ENCODE measurements around the gene DDR2. TPM values are rescaled to one million over a fixed set of nuclear protein-coding genes. Genes with fewer than 3 reads are reported as not detected.

Gene DDR2
- total RNA-seq, 1 experiment from 2014 or later: 0.77 TPM

DNA sequence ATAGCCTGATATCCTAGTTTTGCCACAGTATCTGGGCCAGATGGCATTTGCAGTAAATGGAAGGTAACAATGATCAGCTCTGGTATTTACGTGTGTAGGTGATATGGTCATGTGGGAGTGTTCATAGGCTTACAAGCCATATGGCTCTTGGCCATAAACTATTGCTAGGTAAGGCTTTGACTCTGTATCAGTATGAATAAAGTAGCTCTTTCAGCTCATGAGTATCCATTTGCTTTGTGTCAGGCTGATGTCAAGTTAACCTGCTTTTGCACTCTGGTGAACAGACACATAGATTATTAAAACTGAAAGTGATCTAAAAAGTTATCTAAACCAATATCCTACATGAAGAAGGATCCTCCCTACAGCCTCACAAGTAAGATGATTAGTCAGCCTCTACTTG lies 69.0 kb downstream of the DDR2 start:
- H3K4me2 ChIP-seq (ENCODE audit: low read length): no peak overlapping the region
- H3K4me1 ChIP-seq (ENCODE audit: insufficient read depth, low read length): peaks cover 19% of the 10 kb centered on the region
- no peaks in the 10 kb centered on the region for H3K9me2 ChIP-seq (replicated peaks; ENCODE audit: low read length)
- no peak for DNase-seq
- CTCF ChIA-PET: interaction anchor here (0.6 kb wide), 1 partner anchor 662 kb away, joined by 4 read pairs; no protein-coding TSS in a partner anchor
- no peak overlapping the region for H2AFZ ChIP-seq (ENCODE audit: low read length)
- H3K9me3 ChIP-seq (ENCODE audit: low read length): no peaks in the 10 kb centered on the region
- POLR2A ChIA-PET (ENCODE audit: unreplicated experiment): no interaction called here
- no TSS peak for BruUV-seq (replicated peaks)
- H4K20me1 ChIP-seq (ENCODE audit: low read length): no peaks in the 10 kb centered on the region
- H3F3A ChIP-seq (ENCODE audit: low read length, unreplicated experiment): no peaks in the 10 kb centered on the region
- TF ChIP-seq, protein P1, sequence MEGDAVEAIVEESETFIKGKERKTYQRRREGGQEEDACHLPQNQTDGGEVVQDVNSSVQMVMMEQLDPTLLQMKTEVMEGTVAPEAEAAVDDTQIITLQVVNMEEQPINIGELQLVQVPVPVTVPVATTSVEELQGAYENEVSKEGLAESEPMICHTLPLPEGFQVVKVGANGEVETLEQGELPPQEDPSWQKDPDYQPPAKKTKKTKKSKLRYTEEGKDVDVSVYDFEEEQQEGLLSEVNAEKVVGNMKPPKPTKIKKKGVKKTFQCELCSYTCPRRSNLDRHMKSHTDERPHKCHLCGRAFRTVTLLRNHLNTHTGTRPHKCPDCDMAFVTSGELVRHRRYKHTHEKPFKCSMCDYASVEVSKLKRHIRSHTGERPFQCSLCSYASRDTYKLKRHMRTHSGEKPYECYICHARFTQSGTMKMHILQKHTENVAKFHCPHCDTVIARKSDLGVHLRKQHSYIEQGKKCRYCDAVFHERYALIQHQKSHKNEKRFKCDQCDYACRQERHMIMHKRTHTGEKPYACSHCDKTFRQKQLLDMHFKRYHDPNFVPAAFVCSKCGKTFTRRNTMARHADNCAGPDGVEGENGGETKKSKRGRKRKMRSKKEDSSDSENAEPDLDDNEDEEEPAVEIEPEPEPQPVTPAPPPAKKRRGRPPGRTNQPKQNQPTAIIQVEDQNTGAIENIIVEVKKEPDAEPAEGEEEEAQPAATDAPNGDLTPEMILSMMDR (conservative IDR thresholded peaks at IDR 0.05; ENCODE audit: low read depth, low read length): no peak
- TF ChIP-seq EZH2 (IDR thresholded peaks at IDR 0.05; ENCODE audit: low read length, unreplicated experiment) (no peak), EZH2phosphoT487 (IDR thresholded peaks at IDR 0.05; ENCODE audit: borderline replicate concordance, low read length) (no peak)
- no peak overlapping the region for H3K27ac ChIP-seq (ENCODE audit: low read length)
- no peaks in the 10 kb centered on the region for H3K79me2 ChIP-seq (ENCODE audit: low read length)
- intact Hi-C loops (cut with micrococcal nuclease): no loop called here
- no peak for ATAC-seq
- H3K27me3 ChIP-seq (ENCODE audit: low read length): no peaks in the 10 kb centered on the region
- H3K36me3 ChIP-seq (ENCODE audit: low read depth, low read length): no peaks in the 10 kb centered on the region
- H3K4me3 ChIP-seq (ENCODE audit: low read length): no peak overlapping the region
- H3K9ac ChIP-seq (ENCODE audit: low read length): no peak overlapping the region

DNA sequence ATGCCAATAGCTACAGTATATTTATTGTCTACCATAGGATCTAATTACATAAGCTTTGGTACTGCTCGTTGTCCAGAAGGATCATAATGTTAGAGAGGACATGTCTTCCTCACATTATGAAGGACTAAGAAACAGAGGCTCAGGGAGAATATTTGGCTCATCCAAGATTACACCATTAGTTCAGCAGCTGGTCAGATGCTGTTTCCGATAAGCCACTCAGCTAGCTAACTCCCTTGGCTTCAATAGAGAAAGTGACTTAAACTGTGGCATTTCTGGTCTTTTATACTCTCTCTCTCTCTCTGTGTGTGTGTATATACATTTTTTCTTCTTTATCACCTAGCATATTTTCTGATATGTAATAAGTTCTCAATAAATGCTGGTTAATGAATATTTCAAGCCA lies 70.4 kb downstream of the DDR2 start:
- ATAC-seq (no peak), DNase-seq (no peak)
- H3K4me1 ChIP-seq (ENCODE audit: insufficient read depth, low read length): peaks cover 6% of the 10 kb centered on the region
- TF ChIP-seq, protein P1 (conservative IDR thresholded peaks at IDR 0.05; ENCODE audit: low read depth, low read length): no peak
- TF ChIP-seq EZH2phosphoT487 (IDR thresholded peaks at IDR 0.05; ENCODE audit: borderline replicate concordance, low read length) (no peak), EZH2 (IDR thresholded peaks at IDR 0.05; ENCODE audit: low read length, unreplicated experiment) (no peak)
- H3K27me3 ChIP-seq (ENCODE audit: low read length): no peaks in the 10 kb centered on the region
- H3K79me2 ChIP-seq (ENCODE audit: low read length): no peaks in the 10 kb centered on the region
- POLR2A ChIA-PET (ENCODE audit: unreplicated experiment): no interaction called here
- H3K4me3 ChIP-seq (ENCODE audit: low read length): no peak overlapping the region
- no peak overlapping the region for H3K27ac ChIP-seq (ENCODE audit: low read length)
- H3K36me3 ChIP-seq (ENCODE audit: low read depth, low read length): no peaks in the 10 kb centered on the region
- CTCF ChIA-PET: no interaction called here
- H2AFZ ChIP-seq (ENCODE audit: low read length): no peak overlapping the region
- no peak overlapping the region for H3K4me2 ChIP-seq (ENCODE audit: low read length)
- no peaks in the 10 kb centered on the region for H3K9me2 ChIP-seq (replicated peaks; ENCODE audit: low read length)
- no peaks in the 10 kb centered on the region for H3K9me3 ChIP-seq (ENCODE audit: low read length)
- no TSS peak for BruUV-seq (replicated peaks)
- intact Hi-C loops (cut with micrococcal nuclease): no loop called here
- H3F3A ChIP-seq (ENCODE audit: low read length, unreplicated experiment): no peaks in the 10 kb centered on the region
- H4K20me1 ChIP-seq (ENCODE audit: low read length): no peaks in the 10 kb centered on the region
- H3K9ac ChIP-seq (ENCODE audit: low read length): no peak overlapping the region

DNA sequence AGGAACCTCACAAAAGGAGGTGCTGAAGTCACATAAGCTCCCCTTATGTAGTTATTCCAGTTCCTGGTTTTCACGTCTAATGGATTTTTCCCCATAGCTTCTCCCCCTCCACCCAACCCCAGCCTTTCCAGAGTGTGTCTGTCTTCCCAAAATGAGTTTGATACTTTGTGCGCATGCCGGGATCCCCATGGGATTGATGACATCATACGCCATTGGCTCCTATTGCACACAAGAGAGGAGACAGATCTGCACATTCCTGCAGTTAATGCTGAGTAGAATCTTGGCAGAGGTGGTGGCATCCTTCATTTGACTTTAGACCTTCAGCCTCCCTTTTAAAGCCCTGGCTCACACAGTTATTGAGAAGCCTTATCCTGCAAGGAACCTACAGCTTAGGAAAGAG lies 71.4 kb downstream of the DDR2 start:
- no peaks in the 10 kb centered on the region for H4K20me1 ChIP-seq (ENCODE audit: low read length)
- H3K27me3 ChIP-seq (ENCODE audit: low read length): no peaks in the 10 kb centered on the region
- H3K4me1 ChIP-seq (ENCODE audit: insufficient read depth, low read length): peaks cover 1% of the 10 kb centered on the region
- H3K79me2 ChIP-seq (ENCODE audit: low read length): no peaks in the 10 kb centered on the region
- no peak overlapping the region for H3K9ac ChIP-seq (ENCODE audit: low read length)
- CTCF ChIA-PET: no interaction called here
- no peaks in the 10 kb centered on the region for H3K9me3 ChIP-seq (ENCODE audit: low read length)
- no peaks in the 10 kb centered on the region for H3K36me3 ChIP-seq (ENCODE audit: low read depth, low read length)
- no peaks in the 10 kb centered on the region for H3K9me2 ChIP-seq (replicated peaks; ENCODE audit: low read length)
- no peak overlapping the region for H3K4me3 ChIP-seq (ENCODE audit: low read length)
- no peaks in the 10 kb centered on the region for H3F3A ChIP-seq (ENCODE audit: low read length, unreplicated experiment)
- POLR2A ChIA-PET (ENCODE audit: unreplicated experiment): no interaction called here
- no peak overlapping the region for H3K27ac ChIP-seq (ENCODE audit: low read length)
- ATAC-seq: no peak
- TF ChIP-seq, protein P1 (conservative IDR thresholded peaks at IDR 0.05; ENCODE audit: low read depth, low read length): no peak
- TF ChIP-seq EZH2phosphoT487 (IDR thresholded peaks at IDR 0.05; ENCODE audit: borderline replicate concordance, low read length) (no peak), EZH2 (IDR thresholded peaks at IDR 0.05; ENCODE audit: low read length, unreplicated experiment) (no peak)
- no TSS peak for BruUV-seq (replicated peaks)
- no peak overlapping the region for H3K4me2 ChIP-seq (ENCODE audit: low read length)
- no peak overlapping the region for H2AFZ ChIP-seq (ENCODE audit: low read length)
- intact Hi-C loops (cut with micrococcal nuclease): no loop called here
- DNase-seq: no peak

All from PC-3 (cell line).